HG03378 (cell line): Measurements from ENCODE around the gene GALT.

ENCODE experiments used
- ATAC-seq: cut with Tn5 transposase; IDR thresholded peaks from one replicate; pipeline ENCODE4 v1.9.1; 2021; ENCODE audit warnings: mild to moderate bottlenecking, moderate library complexity; ENCODE audit not compliant: unreplicated experiment

GALT gene

DNA sequence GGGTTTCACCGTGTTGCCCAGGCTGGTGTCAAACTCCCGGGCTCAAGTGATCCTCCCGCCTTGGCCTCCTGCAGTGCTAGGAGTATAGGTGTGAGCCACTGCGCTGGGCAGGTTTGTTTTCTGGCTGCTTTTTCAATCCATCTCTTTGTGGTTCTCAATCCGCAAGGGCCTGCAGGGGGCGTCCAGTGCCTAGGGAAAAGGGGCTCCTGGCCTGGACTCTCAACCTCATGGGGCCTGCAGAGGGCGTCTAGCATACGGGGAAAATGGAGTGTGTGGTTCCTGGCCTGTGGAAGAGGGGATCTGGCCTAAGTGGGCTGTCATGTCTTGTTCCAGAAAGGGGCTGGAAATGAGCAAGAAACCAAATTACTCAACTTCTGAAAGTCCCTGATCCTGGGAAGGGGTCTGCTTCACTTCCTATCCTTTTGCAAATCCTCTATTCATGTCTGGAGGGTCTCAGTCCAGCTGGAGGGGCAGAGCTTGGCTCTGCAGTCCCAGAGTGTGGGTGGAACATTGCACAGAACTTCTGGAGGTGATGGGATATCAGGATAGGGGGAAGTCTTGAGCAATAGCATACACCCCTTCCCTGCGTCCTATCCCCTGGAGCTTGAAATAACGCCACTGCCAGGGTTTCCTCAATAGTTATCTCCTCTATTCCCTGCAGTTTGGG lies 28.7 kb downstream of the GALT start:
- no peak for ATAC-seq

DNA sequence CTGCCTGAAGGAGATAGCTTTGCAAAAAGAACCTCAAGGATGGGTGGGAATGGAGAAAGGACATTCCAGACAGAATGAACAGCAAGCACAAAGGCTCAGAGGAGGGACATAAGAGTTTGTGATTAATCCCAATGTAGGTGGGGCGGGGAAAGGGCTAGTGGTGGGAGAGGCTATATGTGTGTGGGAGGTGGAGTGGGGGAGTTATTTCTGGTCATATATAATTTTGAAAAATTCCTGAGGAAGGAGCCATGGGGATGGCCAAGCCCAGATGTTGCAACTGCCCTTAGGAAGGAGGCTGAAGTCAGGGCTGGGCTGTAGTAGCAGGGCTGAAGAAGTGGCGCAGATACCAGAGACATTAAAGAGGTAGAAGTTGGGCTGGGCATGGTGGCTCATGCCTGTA lies 29.4 kb downstream of the GALT start:
- ATAC-seq: no peak

DNA sequence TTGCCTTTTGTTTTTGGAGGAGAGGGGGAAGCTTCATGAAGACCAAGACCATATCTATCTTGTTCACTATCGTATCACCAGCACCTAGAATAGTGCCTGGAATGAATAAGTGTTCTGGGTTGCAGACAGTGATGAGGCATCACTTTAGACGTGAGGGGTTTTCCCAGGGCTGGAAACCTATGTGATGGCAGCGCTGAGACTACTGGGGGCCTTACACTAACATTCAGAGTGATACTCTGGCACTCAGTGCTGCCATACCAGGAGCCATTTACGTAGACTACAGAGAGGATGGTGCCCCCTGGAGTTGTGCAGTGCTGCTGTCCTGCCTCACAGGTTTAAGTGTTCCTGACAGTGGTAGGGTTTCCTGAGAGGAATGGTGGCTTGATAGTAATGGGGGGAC lies 37.7 kb downstream of the GALT start:
- no peak for ATAC-seq

DNA sequence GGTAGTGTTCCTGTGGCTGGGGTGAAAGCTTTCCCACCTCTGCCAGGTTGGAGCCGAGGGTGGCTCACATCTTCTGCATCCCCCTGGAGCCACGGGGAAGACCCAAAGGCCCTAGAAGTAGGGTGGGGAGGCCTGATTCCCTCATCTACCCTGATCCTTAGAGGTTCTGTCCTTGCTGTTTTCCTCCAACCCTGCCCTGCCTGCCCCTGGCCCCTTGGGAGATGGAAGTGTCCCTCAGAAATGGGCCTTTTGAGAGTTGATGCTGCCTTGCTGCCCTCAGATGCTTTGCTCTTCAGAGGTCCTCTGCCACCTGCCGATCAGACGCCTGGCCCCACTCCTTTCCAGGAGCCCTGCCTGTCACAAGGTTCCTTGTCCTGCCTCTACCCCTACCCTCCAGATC lies 38.3 kb downstream of the GALT start:
- ATAC-seq: no peak

DNA sequence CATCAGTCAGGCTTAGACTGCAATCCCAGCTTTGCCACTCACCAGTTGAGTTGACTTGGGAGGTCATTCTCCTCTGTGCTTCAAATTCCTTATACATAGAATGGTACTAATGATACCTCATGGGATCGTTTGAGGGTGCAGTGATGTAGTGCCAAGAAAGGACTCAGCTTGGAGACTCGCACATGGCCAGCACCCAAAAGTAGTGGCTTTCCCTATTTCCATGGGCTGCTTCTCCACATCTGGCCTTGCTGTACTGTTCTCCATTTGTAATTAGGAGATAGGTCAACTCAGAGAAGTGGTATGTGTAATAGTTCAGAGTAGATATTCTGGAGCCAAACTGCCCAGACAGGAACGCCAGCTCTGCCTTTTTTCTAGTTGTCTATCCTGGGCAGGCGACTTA lies 39.1 kb downstream of the GALT start:
- no peak for ATAC-seq

DNA sequence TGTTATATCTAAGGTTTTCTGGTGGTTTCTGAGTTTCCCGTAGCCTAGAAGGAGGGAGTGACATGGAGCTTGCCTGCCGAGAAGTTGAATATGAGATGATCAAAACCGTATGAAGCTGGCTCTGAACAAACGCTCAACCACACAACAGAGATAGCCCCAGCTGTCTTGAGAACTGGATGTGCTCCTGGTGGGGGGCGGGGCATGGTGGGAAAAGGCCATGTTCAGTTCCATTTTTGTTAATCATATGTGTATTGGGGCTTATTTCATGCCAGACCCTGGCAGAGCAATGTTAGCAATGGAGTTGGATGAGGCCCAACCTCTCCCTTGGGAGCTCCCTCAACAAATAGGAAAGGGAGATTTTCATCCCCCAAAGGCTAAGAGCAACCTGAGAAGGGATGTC lies 39.8 kb downstream of the GALT start:
- ATAC-seq: no peak

DNA sequence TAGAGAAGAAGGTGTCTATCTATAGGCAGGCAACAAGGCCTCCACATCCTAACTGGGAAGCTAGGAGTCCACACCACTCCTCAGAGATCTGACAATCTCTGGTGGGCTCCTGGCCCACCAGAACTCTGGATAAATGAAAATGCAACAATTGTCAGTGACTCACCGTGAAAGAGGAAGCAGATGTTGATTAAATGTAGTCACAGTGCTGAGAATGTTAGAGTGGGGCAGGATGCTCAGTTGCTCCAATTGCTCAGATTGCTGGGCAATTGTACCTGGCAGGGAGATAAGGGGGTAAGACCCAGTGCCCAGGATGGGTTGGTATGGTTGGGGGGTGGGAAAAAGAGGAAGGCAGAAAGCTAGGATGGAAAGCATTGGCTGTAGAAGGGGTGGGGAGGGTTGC lies 40.3 kb downstream of the GALT start:
- no peak for ATAC-seq

DNA sequence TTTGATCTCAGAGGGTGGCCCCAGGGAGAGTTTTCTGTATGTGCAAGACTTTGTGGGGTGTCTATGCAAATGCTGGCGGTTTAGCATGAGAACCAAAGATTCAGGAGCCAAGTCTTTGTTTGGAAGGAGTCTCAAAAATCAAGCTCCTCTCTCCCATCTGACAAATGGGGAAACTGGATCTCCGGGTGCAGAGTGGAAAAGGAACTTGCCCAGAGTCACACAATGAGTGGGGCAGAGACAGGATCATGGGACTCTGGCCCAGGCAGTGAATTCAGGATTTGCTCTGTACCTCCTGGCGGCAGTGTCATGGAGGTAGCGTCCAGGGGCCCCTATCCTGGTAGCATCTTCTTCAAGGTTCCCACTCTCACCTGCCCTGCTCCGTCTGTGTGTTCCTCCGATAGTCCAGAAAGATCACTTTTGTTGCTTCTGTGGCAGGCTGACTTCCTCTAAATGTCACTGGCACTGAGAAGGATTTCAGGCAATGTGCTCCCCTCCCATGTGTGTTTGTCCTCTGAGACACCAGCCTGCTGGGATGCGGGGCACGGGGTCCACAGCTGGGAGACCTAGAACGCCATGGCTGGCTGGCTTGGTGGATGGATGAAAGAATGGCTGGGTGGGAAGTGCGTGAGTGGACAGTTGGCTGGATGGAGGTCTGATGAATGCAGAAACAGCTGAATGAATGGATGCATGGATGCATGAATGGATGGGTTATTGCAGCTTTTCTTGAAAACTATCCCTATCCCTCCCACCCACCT lies 41.0 kb downstream of the GALT start:
- no peak for ATAC-seq

DNA sequence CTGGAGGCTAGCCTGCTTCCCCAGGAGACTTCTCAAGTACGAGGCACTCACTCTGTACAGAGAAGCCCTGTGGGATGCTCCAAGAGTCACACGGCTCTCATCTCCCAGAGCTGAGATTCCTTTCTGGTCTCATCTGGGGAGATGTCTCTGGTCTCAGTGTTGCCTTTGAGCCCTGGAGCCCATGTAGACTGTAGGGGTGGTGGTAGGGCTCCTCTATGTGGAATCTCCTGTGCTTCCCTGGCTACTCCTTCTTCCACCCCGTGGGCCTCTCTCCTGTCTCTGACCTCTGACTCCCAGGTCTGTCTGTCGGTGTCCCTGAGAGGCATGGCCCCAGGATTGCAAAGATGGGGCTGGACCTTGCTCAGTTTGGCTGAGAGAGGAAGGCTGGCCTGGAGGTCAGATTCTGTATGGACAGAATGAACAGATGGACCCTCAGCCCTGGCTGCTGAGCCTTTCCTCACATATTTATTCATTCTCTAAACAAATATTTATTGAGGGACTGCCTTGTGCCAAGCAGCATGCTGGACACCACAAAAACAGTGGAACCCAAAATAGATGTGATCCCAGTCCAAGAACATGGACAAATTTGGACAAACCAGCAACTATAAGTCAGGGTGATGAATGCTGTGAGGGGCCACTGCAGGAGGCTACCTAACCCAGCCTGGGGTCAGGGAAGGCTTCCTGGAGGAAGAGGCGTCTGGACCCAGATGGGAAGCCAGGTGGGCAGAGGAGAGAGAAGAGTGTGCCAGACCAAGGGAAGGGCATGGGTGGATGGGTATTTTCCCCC lies 42.0 kb downstream of the GALT start:
- ATAC-seq: no peak

DNA sequence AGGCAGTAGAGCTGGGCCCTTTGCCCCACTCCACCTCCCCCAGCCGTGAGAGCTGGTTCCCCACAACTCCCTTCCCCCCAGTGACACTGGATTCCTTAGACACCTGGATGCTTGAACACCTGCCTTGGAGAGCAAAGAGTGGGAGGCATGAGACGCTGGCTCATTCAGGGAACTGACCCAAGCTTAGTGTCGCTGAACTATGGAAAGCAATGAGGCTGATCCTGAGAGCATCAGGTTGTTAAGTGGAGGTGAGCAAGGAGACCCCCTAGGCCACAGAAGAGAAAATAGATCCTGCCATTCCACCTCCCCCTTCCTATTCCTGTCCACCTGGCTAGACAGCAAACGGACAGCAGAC lies 42.6 kb downstream of the GALT start:
- no peak for ATAC-seq

DNA sequence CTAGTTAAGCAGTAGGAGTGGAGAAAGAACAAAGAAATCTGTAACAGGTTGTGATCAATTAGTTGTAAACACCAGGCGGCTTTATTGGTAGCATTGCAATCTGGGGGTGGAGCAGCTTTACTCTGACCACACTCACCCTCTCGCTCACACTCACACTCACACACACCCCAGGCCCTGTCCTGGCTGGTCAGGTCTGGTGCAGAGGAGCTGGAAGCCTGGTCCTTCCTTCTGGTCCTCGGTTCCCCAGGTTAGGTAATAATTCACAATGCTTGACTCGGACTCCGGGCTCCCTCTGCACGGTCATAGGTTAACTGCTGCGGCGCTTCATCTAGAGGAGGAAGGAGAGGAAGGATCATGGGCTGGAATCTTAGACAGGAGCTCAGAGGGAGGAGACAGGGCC lies 43.0 kb downstream of the GALT start:
- no peak for ATAC-seq

DNA sequence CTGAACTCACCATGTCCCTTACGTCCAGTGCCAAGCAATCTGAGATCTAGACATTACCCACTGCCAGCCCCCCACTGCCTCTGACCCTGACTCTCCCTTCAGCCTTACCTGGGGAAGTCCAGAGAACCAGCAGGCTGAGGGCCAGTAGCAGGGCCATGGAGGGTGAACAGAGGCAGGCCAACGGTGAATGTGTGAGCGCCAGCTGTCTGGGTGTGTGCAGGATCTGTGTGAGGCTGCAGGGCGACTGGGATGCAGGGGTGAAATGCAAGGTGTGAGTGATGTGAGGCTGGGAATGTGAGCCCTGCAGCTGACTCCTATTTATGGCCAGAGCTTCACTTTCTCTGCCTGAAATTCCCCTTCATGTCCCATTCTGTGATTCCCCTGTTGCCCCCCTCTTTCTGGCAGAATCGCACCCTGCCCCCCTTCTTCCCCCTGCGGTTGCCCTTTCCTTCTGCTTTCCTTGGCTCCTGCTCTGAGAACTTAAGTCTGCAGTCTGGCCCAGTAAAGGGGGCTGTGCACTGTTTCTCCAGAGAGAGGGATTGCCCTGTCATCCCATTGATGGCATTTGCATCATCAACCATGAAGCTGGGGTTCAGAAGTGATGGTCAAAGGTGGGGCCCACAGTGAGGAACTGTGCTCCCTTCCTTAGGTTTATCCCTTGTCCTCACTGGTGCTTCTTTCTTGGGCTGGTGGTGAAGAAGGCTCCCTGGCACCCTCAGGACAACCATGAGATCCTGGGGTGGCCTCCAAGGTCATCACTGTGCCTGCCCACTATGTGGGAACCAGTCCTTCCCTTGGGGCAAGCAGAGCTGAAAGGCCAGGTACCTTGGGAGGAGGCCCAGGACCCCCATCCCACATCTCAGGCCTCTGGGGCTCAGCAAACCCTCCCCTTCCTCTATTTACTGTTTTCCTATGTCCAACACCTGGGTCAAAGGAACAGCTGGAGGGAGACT lies 44.8 kb downstream of the GALT start, which contains the start of gene CCL19:
Gene CCL19, minus strand, starts transcription at position 294 of the 953 bp plus-strand sequence. Its CDS starts 137 bp downstream, at position 157.
- no peak for ATAC-seq

DNA sequence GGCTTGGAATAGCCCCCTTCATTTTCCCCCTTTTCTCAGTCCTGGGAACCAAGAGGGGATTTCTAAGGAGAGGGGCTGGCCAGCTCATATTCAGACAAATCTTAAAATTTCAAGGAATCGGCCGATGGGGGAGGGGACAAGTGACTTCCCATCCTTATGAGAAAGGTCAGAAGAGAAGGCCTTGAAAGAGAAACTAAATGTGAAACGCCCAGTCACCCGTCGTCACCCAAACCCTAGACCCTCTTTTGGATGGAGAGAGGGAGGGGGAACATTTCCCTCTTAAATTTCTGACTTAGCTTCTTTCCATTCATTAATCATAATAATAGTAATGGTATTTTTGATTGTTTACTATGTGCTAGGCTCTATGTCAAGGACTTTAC lies 45.5 kb downstream of the GALT start:
- no peak for ATAC-seq

DNA sequence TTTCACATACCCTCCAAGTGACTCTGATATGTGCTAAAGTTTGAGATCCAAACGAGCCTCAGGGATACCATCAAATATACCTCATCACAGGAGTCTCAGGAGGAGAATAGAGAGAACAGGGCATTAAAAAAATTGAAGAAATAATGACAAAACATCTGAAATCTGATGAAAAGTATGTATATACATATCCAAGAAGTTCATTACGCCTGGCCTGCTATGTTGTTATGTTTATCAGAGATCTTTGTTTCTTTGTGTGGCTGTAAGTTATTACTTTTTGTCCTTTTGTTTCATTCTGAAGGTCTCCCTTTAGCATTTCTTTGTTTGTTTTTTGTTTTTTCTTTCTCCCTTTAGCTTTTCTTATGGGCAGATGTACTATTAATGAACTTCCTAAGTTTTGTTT lies 47.1 kb downstream of the GALT start:
- ATAC-seq: no peak

DNA sequence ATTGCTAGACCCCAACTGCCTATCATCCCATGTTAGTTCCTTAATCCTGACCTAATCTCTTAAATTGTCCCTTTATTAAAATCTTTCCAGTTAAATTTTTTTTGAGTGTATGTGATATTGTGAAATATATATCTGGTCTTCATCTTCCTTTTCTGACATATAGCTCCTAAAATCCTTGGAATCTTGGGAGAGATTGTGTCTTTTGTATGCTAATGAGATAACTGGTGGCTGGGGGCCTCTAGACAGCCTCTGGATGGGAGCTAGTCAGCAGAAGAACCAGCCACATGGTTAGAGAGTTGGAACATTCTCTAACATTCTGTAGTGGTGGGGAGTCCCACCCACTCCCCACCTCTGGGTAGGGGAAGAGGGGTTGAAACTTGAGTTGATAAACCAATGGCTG lies 48.3 kb downstream of the GALT start:
- ATAC-seq: no peak
